NCI-H446 treated with DMSO at 0.1 percent for 48 hours (cell line): ENCODE data around the gene GPR107.

Experiments
- DNase-seq: peaks from one replicate; lab custom pipeline; 2025; lab: John Stamatoyannopoulos, UW

The GPR107 gene

DNA sequence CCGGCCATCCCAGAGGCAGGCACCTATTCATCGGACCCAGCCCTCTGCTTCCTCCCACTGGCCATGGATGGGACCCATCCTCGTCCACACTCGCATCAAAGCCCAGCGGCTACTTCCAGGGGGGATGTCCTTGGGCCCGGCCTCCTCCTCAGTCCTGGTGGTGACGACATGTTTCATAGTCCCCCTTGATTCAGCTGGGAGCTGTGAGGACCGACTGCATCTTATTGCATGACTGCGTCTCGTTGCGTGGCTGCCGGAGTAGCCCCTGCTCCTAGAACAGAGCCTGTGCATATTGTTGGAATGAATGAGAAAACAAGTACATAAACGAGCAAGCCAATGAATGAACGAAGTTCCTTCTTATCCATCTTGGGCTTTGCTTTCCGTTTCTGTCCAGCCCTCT lies 131.3 kb downstream of the GPR107 start:
- DNase-seq = no peak

- no peak for DNase-seq
Observed at GRCh38 chr9:130185490-130186031, 131.9 kb downstream of the GPR107 start.

DNA sequence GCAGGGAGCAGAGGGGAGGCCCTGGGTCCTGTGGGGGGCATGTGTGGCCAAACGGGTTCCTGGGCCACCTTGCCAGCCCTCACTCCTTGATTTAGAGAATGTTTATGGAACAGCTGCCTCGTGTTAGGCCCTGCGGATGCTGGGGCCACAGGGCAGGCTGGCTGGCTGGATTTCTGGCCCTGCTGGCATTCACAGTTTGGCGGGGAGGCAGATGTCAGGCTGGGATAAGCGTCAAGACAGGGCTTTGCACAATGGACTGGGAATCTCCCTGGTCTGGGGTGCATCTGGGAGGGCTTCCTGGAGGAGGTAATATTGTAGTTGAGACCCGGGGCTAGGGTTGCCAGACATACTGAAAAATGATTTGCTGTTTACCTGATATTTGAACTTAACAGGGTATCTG lies 132.3 kb downstream of the GPR107 start:
- no peak for DNase-seq

- DNase-seq = no peak
Observed at GRCh38 chr9:130186839-130187522, 133.3 kb downstream of the GPR107 start.

- DNase-seq = no peak
Observed at GRCh38 chr9:130187523-130187846, 133.8 kb downstream of the GPR107 start.

- no peak for DNase-seq
Observed at GRCh38 chr9:130188860-130189481, 135.3 kb downstream of the GPR107 start.
